MM.1S (cell line): Measurements from ENCODE around the gene GSTCD.

Source experiments
- EZH2 ChIP-seq: fragments of 300-600 bp; sonication (generic); optimal IDR thresholded peaks from 2 replicates; pipeline ENCODE3; 2017; ENCODE audit warnings: low read depth, mild to moderate bottlenecking, antibody characterized with exemption, low read length, mixed read lengths
- EZH2phosphoT487 ChIP-seq: fragments of 300-600 bp; sonication (generic); IDR thresholded peaks from 2 replicates; pipeline ENCODE4 v1.6.1; 2018; ENCODE audit warnings: antibody characterized with exemption, low read length
- TF ChIP-seq, protein P1 (sequence below): fragments of 300-600 bp; sonication (generic); IDR thresholded peaks from 2 replicates; pipeline ENCODE4 v1.5.1; 2016; ENCODE audit warnings: antibody characterized with exemption, low read length, mixed read lengths

- no peak for TF ChIP-seq EZH2
- TF ChIP-seq, protein P1, sequence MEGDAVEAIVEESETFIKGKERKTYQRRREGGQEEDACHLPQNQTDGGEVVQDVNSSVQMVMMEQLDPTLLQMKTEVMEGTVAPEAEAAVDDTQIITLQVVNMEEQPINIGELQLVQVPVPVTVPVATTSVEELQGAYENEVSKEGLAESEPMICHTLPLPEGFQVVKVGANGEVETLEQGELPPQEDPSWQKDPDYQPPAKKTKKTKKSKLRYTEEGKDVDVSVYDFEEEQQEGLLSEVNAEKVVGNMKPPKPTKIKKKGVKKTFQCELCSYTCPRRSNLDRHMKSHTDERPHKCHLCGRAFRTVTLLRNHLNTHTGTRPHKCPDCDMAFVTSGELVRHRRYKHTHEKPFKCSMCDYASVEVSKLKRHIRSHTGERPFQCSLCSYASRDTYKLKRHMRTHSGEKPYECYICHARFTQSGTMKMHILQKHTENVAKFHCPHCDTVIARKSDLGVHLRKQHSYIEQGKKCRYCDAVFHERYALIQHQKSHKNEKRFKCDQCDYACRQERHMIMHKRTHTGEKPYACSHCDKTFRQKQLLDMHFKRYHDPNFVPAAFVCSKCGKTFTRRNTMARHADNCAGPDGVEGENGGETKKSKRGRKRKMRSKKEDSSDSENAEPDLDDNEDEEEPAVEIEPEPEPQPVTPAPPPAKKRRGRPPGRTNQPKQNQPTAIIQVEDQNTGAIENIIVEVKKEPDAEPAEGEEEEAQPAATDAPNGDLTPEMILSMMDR = no peak
- TF ChIP-seq EZH2phosphoT487 = no peak
Observed at GRCh38 chr4:105797225-105797624, 88.6 kb downstream of the GSTCD start.
